Heart left ventricle (tissue), 13 donors: ENCODE measurements around the gene HSPB9.

ENCODE experiments used
- POLR2A ChIP-seq, 2 donors: fragments of 450-650 bp; IDR thresholded peaks; one replicate each; pipeline ENCODE4 v1.6.1; 2017; ENCODE audit warnings: antibody characterized with exemption in 2 of 2, mild to moderate bottlenecking in 2 of 2, moderate library complexity in 2 of 2
- TF ChIP-seq, protein P1 (sequence below), 12 donors: fragments of 200-600 bp; sonication (generic) in 4 of 12; IDR thresholded peaks; one replicate each; pipeline versions ENCODE4 v1.5.0 to v1.8.0; 2018 to 2022; ENCODE audit warnings: antibody characterized with exemption in 12 of 12, mild to moderate bottlenecking in 5 of 12
- donor health status: ischemic (EF 13 %, LVEDD 7.1; RV severe dilation, severe dysfunction).
- donor health status: DM: no; HTN: yes; CAD: no.
- donor health status: DM: no; HTN: no; CAD: no.
- donor health status: ischemic (EF 25% LVEDD 6.9; RV normal size, moderate dysfunction).
- donor health status: ischemic (EF 25% LVEDD 5.7; RV mildly dilated, moderate dysfunction).
- donor health status: ischemic (EF 35%, LVEDD 5.7; RV mildly dilated, moderate dysfunction).
- donor health status: nonischemic (EF 11% LVEDD 7.7; RV severe dilation, severe dysfunction).
- donor health status: DM: yes; HTN: yes; CAD: no.
- donor health status: PGD.
- donor health status: ischemic (EF 29% LVEDD 5.4; RV normal size, mild dysfunction).
- donor health status: nonischemic (EF 23%, LVEDD 6.1; RV moderate dilation, normal function).

GRCh38 chr17:42146911-42147607 lies 24.5 kb downstream of the HSPB9 start:
- TF ChIP-seq POLR2A (IDR thresholded peaks at IDR 0.05): no peak
- TF ChIP-seq, protein P1, sequence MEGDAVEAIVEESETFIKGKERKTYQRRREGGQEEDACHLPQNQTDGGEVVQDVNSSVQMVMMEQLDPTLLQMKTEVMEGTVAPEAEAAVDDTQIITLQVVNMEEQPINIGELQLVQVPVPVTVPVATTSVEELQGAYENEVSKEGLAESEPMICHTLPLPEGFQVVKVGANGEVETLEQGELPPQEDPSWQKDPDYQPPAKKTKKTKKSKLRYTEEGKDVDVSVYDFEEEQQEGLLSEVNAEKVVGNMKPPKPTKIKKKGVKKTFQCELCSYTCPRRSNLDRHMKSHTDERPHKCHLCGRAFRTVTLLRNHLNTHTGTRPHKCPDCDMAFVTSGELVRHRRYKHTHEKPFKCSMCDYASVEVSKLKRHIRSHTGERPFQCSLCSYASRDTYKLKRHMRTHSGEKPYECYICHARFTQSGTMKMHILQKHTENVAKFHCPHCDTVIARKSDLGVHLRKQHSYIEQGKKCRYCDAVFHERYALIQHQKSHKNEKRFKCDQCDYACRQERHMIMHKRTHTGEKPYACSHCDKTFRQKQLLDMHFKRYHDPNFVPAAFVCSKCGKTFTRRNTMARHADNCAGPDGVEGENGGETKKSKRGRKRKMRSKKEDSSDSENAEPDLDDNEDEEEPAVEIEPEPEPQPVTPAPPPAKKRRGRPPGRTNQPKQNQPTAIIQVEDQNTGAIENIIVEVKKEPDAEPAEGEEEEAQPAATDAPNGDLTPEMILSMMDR (IDR thresholded peaks at IDR 0.05): no peak
